PC-3 (cell line): ENCODE data around the gene FLNC.

Experiments
- CTCF ChIP-seq: fragments of 300-600 bp; sonication (generic); conservative IDR thresholded peaks from 2 replicates; pipeline ENCODE4 v1.5.1; 2017; ENCODE audit warnings: antibody characterized with exemption, low read depth, mild to moderate bottlenecking, low read length
- EZH2 ChIP-seq: fragments of 300-600 bp; sonication (generic); IDR thresholded peaks from one replicate; pipeline ENCODE4 v1.6.1; 2017; ENCODE audit warnings: antibody characterized with exemption, mild to moderate bottlenecking, low read length; ENCODE audit not compliant: unreplicated experiment
- EZH2phosphoT487 ChIP-seq: fragments of 300-600 bp; sonication (generic); IDR thresholded peaks from 2 replicates; pipeline ENCODE4 v1.6.1; 2018; ENCODE audit warnings: mild to moderate bottlenecking, antibody characterized with exemption, low read length, borderline replicate concordance

GRCh38 chr7:128868624-128869137 lies 38.5 kb downstream of the FLNC start:
- TF ChIP-seq CTCF = no peak
- no peak for TF ChIP-seq EZH2
- no peak for TF ChIP-seq EZH2phosphoT487
